ENCODE results near the gene RASA3. TPM values are rescaled to one million over a fixed set of nuclear protein-coding genes. Genes with fewer than 3 reads are reported as not detected.

RASA3 gene
- total RNA-seq, 1 donor from 2014 or later = 2.6 TPM

- Histone ChIP-seq H3K4me3 (ENCODE audit: low read depth, low read length) (no peak overlapping the region), H3K36me3 (ENCODE audit: control insufficient read depth, insufficient read depth, low read length) (no peaks in the 10 kb centered on the region), H3K27me3 (ENCODE audit: control insufficient read depth, insufficient read depth, low read length) (peaks cover 2% of the 10 kb centered on the region)
- FAIRE-seq (no peak), DNase-seq (ENCODE audit: low read depth) (no peak)
- TF ChIP-seq, protein P1, sequence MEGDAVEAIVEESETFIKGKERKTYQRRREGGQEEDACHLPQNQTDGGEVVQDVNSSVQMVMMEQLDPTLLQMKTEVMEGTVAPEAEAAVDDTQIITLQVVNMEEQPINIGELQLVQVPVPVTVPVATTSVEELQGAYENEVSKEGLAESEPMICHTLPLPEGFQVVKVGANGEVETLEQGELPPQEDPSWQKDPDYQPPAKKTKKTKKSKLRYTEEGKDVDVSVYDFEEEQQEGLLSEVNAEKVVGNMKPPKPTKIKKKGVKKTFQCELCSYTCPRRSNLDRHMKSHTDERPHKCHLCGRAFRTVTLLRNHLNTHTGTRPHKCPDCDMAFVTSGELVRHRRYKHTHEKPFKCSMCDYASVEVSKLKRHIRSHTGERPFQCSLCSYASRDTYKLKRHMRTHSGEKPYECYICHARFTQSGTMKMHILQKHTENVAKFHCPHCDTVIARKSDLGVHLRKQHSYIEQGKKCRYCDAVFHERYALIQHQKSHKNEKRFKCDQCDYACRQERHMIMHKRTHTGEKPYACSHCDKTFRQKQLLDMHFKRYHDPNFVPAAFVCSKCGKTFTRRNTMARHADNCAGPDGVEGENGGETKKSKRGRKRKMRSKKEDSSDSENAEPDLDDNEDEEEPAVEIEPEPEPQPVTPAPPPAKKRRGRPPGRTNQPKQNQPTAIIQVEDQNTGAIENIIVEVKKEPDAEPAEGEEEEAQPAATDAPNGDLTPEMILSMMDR (IDR thresholded peaks at IDR 0.05; ENCODE audit: insufficient read depth, low read length, severe bottlenecking) = no peak
Observed at GRCh38 chr13:113943821-113944565, 188.4 kb downstream of the RASA3 start.

DNA sequence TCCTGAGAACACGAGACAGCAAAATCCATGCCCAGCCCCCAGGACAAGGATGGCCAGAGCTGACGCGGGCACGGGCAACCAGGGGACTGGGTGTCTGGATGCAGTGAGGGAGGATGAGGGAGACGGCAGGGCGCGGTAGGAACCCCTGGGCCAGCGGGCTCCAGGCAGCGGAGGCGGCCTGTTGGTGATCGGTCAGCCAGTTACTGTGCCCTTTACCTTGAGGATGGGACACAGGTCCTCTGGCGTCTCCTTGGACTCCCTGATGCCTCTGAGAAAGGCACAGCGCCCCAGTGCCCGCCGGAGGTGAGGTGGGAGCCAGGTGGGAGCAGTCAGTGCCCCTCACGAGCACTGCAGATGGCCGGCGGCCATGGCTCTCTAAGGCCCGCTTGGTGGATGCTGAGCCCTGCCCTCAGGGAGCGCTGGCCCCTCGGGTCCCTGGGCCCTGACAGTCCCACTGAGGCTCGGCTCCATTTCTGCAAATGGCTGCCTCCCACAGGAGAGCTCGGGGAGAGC lies 189.8 kb downstream of the RASA3 start:
- Histone ChIP-seq H3K4me3 (ENCODE audit: low read depth, low read length) (no peak overlapping the region), H3K36me3 (ENCODE audit: control insufficient read depth, insufficient read depth, low read length) (no peaks in the 10 kb centered on the region), H3K27me3 (ENCODE audit: control insufficient read depth, insufficient read depth, low read length) (peaks cover 3% of the 10 kb centered on the region)
- no peak for DNase-seq (ENCODE audit: low read depth)
- no peak for FAIRE-seq
- TF ChIP-seq, protein P1 (IDR thresholded peaks at IDR 0.05; ENCODE audit: insufficient read depth, low read length, severe bottlenecking) = no peak

- peak; percentile 12 for DNase-seq (ENCODE audit: low read depth)
- no peaks in the 10 kb centered on the region for H3K36me3 ChIP-seq (ENCODE audit: control insufficient read depth, insufficient read depth, low read length)
- no peak for FAIRE-seq
- no peak overlapping the region for H3K4me3 ChIP-seq (ENCODE audit: low read depth, low read length)
- H3K27me3 ChIP-seq (ENCODE audit: control insufficient read depth, insufficient read depth, low read length) = peaks cover 3% of the 10 kb centered on the region
- TF ChIP-seq, protein P1 (IDR thresholded peaks at IDR 0.05; ENCODE audit: insufficient read depth, low read length, severe bottlenecking) = no peak
Observed at GRCh38 chr13:113941571-113942191, 190.7 kb downstream of the RASA3 start.

DNA sequence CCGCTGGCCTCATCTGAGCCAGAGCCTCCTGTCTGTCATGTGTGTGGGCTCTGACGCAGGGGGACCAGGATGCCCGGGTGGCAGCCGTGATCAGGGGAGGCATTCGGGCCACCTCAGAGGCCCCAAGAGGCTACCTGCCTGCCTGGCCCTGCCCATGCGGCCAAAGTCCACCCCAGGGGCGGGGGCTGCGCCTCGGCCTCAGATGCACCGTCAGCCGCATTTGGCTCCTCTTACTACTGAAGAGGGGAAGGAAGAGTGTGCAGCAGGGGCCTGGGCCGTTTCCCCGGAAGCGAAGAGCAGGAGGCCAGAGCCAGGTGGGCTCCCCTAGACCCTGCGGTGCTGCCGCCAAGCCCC lies 192.5 kb downstream of the RASA3 start:
- Histone ChIP-seq H3K27me3 (ENCODE audit: control insufficient read depth, insufficient read depth, low read length) (peaks cover 3% of the 10 kb centered on the region), H3K36me3 (ENCODE audit: control insufficient read depth, insufficient read depth, low read length) (no peaks in the 10 kb centered on the region), H3K4me3 (ENCODE audit: low read depth, low read length) (no peak overlapping the region)
- DNase-seq (ENCODE audit: low read depth) = no peak
- TF ChIP-seq, protein P1 (IDR thresholded peaks at IDR 0.05; ENCODE audit: insufficient read depth, low read length, severe bottlenecking) = no peak
- no peak for FAIRE-seq

- Histone ChIP-seq H3K36me3 (ENCODE audit: control insufficient read depth, insufficient read depth, low read length) (no peaks in the 10 kb centered on the region), H3K27me3 (ENCODE audit: control insufficient read depth, insufficient read depth, low read length) (peaks cover 3% of the 10 kb centered on the region), H3K4me3 (ENCODE audit: low read depth, low read length) (no peak overlapping the region)
- no peak for FAIRE-seq
- DNase-seq (ENCODE audit: low read depth) = no peak
- TF ChIP-seq, protein P1 (IDR thresholded peaks at IDR 0.05; ENCODE audit: insufficient read depth, low read length, severe bottlenecking) = no peak
Observed at GRCh38 chr13:113939129-113939943, 193.1 kb downstream of the RASA3 start.

All from bronchial epithelial cell (primary cell).